K562 (cell line): ENCODE results near the gene ANKRD1. TPM values are rescaled to one million over a fixed set of nuclear protein-coding genes. Genes with fewer than 3 reads are reported as not detected.

ENCODE experiments used
- ATF7 ChIP-seq: fragments of 450-650 bp; IDR thresholded peaks from 2 replicates; pipeline ENCODE4 v1.7.1; 2014; ENCODE audit warnings: mild to moderate bottlenecking, moderate library complexity
- ERF ChIP-seq: fragments of 450-650 bp; formaldehyde crosslinking; IDR thresholded peaks from 2 replicates; pipeline ENCODE4 v1.4.0; 2020; ENCODE audit warnings: mild to moderate bottlenecking, mixed read lengths
- NCOR1 ChIP-seq: fragments of 450-650 bp; IDR thresholded peaks from 2 replicates; pipeline ENCODE4 v1.6.1; 2016; ENCODE audit warnings: mild to moderate bottlenecking, moderate library complexity
- RAD21 ChIP-seq, 2 experiments: fragments of 250-450 bp in 1 of 2; fragments of 450-650 bp in 1 of 2; sonication (Bioruptor Pico) in 1 of 2; formaldehyde crosslinking in 1 of 2; IDR thresholded peaks in 1 of 2; conservative IDR thresholded peaks in 1 of 2; 2 replicates each; pipeline versions ENCODE4 v1.4.0 to v1.8.0; 2020 to 2022; ENCODE audit warnings: mild to moderate bottlenecking in 2 of 2, moderate library complexity in 1 of 2
- REST ChIP-seq, 2 experiments: fragments of 450-650 bp; formaldehyde crosslinking in 1 of 2; IDR thresholded peaks; 2 replicates each; pipeline versions ENCODE4 v1.4.0 to v1.6.1; 2014 to 2020; ENCODE audit warnings: mild to moderate bottlenecking in 2 of 2, borderline replicate concordance in 1 of 2, low read depth in 1 of 2
- SRSF9 ChIP-seq: fragments of 200-400 bp; formaldehyde crosslinking; IDR thresholded peaks from 2 replicates; pipeline ENCODE4 v1.6.1; 2017; ENCODE audit warnings: low read depth, low read length, borderline replicate concordance
- THRA ChIP-seq: fragments of 450-650 bp; IDR thresholded peaks from 2 replicates; pipeline ENCODE4 v1.6.1; 2017; ENCODE audit warnings: mild to moderate bottlenecking, moderate library complexity
- ZNF175 ChIP-seq: fragments of 200-800 bp; sonication (Bioruptor generic); IDR thresholded peaks from 2 replicates; pipeline ENCODE4 v1.6.1; 2016; ENCODE audit warnings: low read depth, mild to moderate bottlenecking, missing genetic modification characterization, missing compliant biosample characterization
- polyA plus RNA-seq, 8 experiments: library from polyadenylated mRNA; depleted of rRNA in 4 of 8; stranded (reverse) in 5 of 8; unstranded in 3 of 8; fragments of >200 nt; fragmentation: Nextera tagmentation in 2 of 8; fragmentation: Illumina TruSeq in 1 of 8; extraction: Ambion mirVana in 2 of 8; extraction: Trizol in 1 of 8; gene quantifications; 2 replicates each; pipeline versions ENCODE4 v1.2.1 to v1.2.3, GENCODE V29; 2011 to 2014; ENCODE audit warnings: inconsistent platforms in 1 of 8, missing spikeins in 1 of 8
- total RNA-seq, 7 experiments: library from RNA; depleted of rRNA in 6 of 7; stranded (reverse); fragments of >200 nt in 6 of 7; fragmentation: Illumina TruSeq in 2 of 7; extraction: Trizol in 2 of 7; gene quantifications; 2 replicates each; pipeline versions ENCODE4 v1.2.1 to v1.2.3, GENCODE V29; 2011 to 2021; ENCODE audit warnings: low replicate concordance in 1 of 7
- TF ChIP-seq, protein P1 (sequence below): fragments of 250-450 bp; sonication (Bioruptor Pico); IDR thresholded peaks from 2 replicates; pipeline ENCODE4 v1.4.0; 2020; ENCODE audit warnings: borderline replicate concordance
- TF ChIP-seq, protein P2 (sequence below): fragments of 250-450 bp; sonication (Bioruptor Pico); IDR thresholded peaks from 2 replicates; pipeline ENCODE4 v1.8.0; 2022; ENCODE audit warnings: moderate library complexity, mild to moderate bottlenecking, inconsistent platforms
- TF ChIP-seq, protein P3 (sequence below): fragments of 450-650 bp; formaldehyde crosslinking; IDR thresholded peaks from 2 replicates; pipeline ENCODE4 v1.4.0; 2020; ENCODE audit warnings: mild to moderate bottlenecking, mixed read lengths

The ANKRD1 gene
- total and polyA plus RNA-seq, 9 of the 15 experiments (the other 6 are each of a cell fraction or from before 2014, with no cell fraction given) = not detected

GRCh38 chr10:90862908-90863514, 57.9 kb downstream of the ANKRD1 start (continued):
- TF ChIP-seq REST (IDR thresholded peaks at IDR 0.05; ENCODE audit: borderline replicate concordance) (peak; percentile 42; the same call in 1 of the 2 replicates), REST (CRISPR knock-in tag; IDR thresholded peaks at IDR 0.05; ENCODE audit: low read depth) (no peak), SRSF9 (no peak), ERF (no peak), RAD21 (CRISPR knock-in tag; conservative IDR thresholded peaks at IDR 0.05 in 1 of 2, IDR thresholded peaks at IDR 0.05 in 1 of 2) (peak; percentile 70 to 73), THRA (no peak), NCOR1 (no peak), ATF7 (no peak), ZNF175 (CRISPR knock-in tag) (no peak)
- TF ChIP-seq, protein P1, sequence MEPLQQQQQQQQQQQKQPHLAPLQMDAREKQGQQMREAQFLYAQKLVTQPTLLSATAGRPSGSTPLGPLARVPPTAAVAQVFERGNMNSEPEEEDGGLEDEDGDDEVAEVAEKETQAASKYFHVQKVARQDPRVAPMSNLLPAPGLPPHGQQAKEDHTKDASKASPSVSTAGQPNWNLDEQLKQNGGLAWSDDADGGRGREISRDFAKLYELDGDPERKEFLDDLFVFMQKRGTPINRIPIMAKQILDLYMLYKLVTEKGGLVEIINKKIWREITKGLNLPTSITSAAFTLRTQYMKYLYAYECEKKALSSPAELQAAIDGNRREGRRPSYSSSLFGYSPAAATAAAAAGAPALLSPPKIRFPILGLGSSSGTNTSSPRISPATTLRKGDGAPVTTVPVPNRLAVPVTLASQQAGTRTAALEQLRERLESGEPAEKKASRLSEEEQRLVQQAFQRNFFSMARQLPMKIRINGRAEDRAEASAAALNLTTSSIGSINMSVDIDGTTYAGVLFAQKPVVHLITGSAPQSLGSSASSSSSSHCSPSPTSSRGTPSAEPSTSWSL (CRISPR knock-in tag) = no peak
- TF ChIP-seq, protein P2, sequence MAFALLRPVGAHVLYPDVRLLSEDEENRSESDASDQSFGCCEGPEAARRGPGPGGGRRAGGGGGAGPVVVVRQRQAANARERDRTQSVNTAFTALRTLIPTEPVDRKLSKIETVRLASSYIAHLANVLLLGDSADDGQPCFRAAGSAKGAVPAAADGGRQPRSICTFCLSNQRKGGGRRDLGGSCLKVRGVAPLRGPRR (CRISPR knock-in tag) = no peak
- TF ChIP-seq, protein P3, sequence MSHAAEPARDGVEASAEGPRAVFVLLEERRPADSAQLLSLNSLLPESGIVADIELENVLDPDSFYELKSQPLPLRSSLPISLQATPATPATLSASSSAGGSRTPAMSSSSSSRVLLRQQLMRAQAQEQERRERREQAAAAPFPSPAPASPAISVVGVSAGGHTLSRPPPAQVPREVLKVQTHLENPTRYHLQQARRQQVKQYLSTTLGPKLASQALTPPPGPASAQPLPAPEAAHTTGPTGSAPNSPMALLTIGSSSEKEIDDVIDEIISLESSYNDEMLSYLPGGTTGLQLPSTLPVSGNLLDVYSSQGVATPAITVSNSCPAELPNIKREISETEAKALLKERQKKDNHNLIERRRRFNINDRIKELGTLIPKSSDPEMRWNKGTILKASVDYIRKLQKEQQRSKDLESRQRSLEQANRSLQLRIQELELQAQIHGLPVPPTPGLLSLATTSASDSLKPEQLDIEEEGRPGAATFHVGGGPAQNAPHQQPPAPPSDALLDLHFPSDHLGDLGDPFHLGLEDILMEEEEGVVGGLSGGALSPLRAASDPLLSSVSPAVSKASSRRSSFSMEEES (CRISPR knock-in tag) = no peak
